Stimulated activated CD4-positive, alpha-beta T cell treated with anti-CD3 and anti-CD28 coated beads, Interleukin-1b, Interleukin-23, amount 100 ng/mL, for 1 hour (primary cell): ENCODE data around the gene EP300.
"Not testable (repeated sequence)": the region's sequence is repeated elsewhere in the genome, so short reads cannot be mapped to it uniquely, and the experiment has no call there.

ENCODE experiments used
- DNase-seq, 2 donors: peaks; one replicate each; pipeline ENCODE4 v3.0.0-alpha.2; 2020; ENCODE audit warnings: low read depth in 2 of 2

The EP300 gene

GRCh38 chr22:41152902-41153301 is 60.5 kb downstream of the EP300 start:
- no peak for DNase-seq

DNA sequence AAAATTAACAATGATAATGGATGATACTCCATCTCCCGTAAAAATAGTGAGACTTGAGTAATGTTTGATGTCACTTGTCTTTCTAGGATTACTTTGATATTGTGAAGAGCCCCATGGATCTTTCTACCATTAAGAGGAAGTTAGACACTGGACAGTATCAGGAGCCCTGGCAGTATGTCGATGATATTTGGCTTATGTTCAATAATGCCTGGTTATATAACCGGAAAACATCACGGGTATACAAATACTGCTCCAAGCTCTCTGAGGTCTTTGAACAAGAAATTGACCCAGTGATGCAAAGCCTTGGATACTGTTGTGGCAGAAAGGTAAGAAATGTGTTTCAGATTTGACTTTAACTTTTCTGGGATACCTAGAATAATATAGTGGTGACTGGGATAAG is 64.7 kb downstream of the EP300 start:
- DNase-seq, result no peak

GRCh38 chr22:41169157-41169556 is 76.8 kb downstream of the EP300 start:
- DNase-seq, result no peak

DNA sequence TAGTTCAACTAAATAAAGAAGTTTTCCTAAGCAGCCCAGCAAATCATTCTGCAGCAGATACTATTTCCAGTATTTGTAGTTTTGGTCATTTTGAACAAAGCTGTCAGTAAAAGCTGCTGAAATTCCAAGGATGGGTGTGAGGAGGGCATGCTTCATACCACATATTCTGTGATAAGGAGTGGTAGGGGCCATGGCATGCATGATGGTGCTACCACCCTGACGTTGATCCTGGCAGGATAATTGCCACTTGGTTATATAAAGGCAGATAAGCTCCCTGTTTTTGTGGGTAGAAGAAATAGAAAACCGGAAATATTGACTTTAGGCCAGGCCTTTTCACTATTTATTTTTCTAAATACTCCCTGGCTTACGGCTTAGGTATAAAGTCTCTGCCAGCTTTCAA is 79.6 kb downstream of the EP300 start:
- DNase-seq, result no peak

DNA sequence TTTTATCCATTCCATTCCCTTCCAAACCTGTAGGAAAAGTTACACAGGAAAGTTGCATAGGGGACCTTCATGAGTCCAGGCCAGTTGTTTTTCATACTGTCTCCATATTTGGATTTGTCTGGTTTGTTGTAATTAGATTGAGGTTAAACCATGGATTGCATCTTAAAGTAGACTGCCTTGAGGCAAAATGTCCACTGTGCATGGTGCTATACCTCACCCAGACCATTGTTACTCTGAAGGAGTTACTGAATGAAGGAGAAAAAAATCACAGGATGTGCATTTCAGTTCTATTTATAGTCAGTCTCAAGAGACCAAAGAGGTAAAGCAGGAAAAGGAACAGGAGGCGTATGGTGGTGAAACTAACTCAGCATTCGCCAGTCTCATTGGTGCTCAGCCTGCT is 83.2 kb downstream of the EP300 start:
- DNase-seq, result no peak

DNA sequence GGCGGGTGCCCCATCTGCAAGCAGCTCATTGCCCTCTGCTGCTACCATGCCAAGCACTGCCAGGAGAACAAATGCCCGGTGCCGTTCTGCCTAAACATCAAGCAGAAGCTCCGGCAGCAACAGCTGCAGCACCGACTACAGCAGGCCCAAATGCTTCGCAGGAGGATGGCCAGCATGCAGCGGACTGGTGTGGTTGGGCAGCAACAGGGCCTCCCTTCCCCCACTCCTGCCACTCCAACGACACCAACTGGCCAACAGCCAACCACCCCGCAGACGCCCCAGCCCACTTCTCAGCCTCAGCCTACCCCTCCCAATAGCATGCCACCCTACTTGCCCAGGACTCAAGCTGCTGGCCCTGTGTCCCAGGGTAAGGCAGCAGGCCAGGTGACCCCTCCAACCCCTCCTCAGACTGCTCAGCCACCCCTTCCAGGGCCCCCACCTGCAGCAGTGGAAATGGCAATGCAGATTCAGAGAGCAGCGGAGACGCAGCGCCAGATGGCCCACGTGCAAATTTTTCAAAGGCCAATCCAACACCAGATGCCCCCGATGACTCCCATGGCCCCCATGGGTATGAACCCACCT is 84.7 kb downstream of the EP300 start:
- DNase-seq, result no peak

- no peak for DNase-seq
Measured at GRCh38 chr22:41177622-41178424, 85.4 kb downstream of the EP300 start.

GRCh38 chr22:41178425-41178975 is 86.1 kb downstream of the EP300 start:
- DNase-seq, result no peak

DNA sequence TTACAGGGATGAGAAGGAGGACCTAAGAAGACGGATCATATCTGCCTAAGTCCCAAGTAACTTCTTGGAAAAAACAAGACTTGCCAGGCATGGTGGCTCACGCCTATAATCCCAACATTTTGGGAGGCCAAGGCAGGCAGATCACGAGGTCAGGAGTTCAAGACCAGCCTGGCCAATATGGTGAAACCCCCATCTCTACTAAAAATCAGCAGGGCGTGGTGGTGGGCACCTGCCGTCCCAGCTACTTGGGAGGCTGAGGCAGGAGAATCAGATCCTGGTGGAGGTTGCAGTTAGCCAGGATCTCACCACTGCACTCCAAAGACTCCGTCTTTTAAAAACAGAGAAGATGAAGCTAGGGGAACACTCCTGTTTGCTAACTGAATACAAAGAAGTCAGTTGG is 88.0 kb downstream of the EP300 start:
- DNase-seq, result not testable (repeated sequence)

DNA sequence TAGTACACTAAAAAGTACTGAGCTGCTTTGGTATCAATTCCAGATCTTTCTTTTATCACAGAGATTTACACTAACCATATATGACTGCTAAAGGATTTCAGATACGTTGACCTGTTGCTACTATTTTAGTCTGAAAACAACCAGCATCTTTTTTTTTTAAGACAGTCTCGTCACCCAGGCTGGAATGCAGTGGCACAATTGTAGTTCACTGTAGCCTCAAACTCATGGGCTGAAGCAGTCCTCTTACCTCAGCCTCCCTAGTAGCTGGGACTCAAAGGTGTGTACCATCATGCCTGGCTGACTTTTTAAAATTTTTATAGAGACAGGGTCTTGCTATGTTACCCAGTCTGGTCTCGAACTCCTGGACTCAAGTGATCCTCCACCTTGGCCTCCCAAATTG is 88.5 kb downstream of the EP300 start:
- DNase-seq, result no peak

- DNase-seq, result no peak
Measured at GRCh38 chr22:41181349-41182241, 89.2 kb downstream of the EP300 start.

DNA sequence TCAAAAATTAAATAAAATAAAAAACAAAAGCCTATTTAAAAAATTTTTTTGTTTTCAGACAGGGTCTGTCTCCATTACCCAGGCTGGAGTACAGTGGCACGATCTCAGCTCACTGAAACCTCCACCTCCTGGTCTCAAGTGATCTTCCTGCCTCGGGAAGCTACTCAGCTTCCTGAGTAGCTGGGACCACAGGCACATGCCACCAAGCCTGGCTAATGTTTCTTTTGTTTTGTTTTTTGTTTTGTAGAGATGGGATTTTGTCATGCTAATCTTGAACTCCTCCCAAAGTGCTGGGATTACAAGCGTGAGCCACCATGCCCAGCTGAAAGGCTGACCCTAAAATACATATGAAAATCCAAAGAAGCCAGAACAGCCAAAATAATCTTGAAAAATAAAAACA is 92.3 kb downstream of the EP300 start:
- no peak for DNase-seq

- DNase-seq, result no peak
Measured at GRCh38 chr22:41191467-41191866, 99.1 kb downstream of the EP300 start.

DNA sequence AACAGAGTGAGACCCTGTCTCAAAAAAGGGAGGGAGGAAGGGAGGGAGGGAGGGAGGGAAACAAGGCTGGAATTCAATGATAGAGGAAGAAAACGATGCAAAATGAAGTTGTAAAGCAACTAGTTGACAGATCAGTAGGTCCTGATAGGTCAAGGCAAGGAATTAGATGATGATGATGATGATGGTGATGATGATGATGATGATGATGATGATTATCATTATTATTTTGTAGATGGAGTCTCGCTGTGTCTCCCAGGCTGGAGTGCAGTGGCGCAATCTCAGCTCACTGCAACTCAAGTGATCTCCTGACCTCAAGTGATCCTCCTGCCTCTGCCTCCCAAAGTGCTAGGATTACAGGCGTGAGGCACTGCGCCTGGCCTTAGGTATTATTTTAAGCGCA is 101.4 kb downstream of the EP300 start:
- DNase-seq, result no peak

GRCh38 chr22:41197038-41197972 is 104.9 kb downstream of the EP300 start:
- DNase-seq, result peak; percentile 51 to 77

GRCh38 chr22:41198027-41198580 is 105.7 kb downstream of the EP300 start:
- DNase-seq, result no peak

GRCh38 chr22:41201141-41201540 is 108.7 kb downstream of the EP300 start:
- no peak for DNase-seq

DNA sequence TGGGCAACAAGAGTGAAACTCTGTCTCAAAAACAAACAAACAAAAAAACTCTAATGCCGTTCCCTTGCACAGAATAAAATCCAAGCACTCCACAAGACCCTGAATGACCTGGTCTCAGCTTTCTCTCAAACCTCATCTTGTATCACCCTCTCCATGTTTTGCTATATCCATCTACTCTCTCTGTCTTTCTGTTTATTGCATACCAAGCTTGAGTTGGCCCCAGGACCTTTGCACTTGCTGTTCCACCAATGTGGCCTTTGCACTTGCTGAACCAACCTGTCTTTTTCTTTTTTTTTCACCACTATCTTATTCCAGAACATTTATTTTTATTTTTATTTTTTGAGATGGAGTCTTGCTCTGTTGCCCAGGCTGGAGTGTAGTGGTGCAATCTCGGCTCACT is 110.7 kb downstream of the EP300 start:
- no peak for DNase-seq

DNA sequence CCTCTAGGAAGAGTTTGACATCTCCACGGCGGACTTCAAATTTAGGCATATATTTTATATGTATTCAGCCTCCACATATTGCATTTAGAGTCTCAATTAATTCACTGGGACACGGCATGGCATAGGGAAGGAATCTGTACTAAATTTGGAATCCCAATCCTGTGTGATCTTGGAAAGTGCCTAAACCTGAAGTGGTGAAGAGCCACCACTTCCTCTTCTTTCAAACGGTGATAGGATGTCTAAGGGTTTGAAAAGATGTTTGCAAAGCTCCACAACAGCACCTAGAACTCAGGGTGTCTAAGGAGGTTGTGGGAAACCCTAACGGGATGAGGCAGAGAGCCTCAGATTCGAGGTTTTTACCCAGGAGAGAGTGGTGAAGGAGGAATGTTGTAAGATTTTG is 111.7 kb downstream of the EP300 start:
- DNase-seq, result no peak

- peak; percentile 93 to 97 for DNase-seq
Measured at GRCh38 chr22:41204992-41205900, 112.9 kb downstream of the EP300 start, which contains the start of gene L3MBTL2. Gene L3MBTL2 (plus strand): TSS chr22:41205312. CDS start chr22:41205363, 51 bp downstream.
